Loucy (cell line): Measurements from ENCODE around the gene LRRC46.

ENCODE experiments used
- H2AFZ ChIP-seq: fragments of 200-600 bp; sonication (generic); 2 replicates; pipeline ENCODE4 v1.6.0; 2016; ENCODE audit warnings: antibody characterized with exemption, mild to moderate bottlenecking, low read length, moderate library complexity
- H3F3A ChIP-seq: fragments of 200-600 bp; 2 replicates; pipeline ENCODE4 v1.6.0; 2016; ENCODE audit warnings: antibody characterized with exemption, low read depth, mild to moderate bottlenecking
- H3K27me3 ChIP-seq: fragments of 200-600 bp; sonication (generic); 2 replicates; pipeline ENCODE4 v1.6.1; 2014; ENCODE audit warnings: low read length, mild to moderate bottlenecking; ENCODE audit not compliant: insufficient read depth, poor library complexity, severe bottlenecking
- H3K36me3 ChIP-seq: fragments of 200-600 bp; sonication (generic); 2 replicates; pipeline ENCODE4 v1.6.1; 2016; ENCODE audit warnings: low read length; ENCODE audit not compliant: insufficient read depth
- H3K4me1 ChIP-seq: fragments of 200-600 bp; sonication (generic); 2 replicates; pipeline ENCODE4 v1.5.1; 2014; ENCODE audit warnings: low read length, mild to moderate bottlenecking; ENCODE audit not compliant: insufficient read depth, poor library complexity, severe bottlenecking
- H3K4me2 ChIP-seq: fragments of 200-600 bp; sonication (generic); 2 replicates; pipeline ENCODE4 v1.6.0; 2014; ENCODE audit warnings: antibody characterized with exemption, low read length, low read depth, mild to moderate bottlenecking; ENCODE audit not compliant: poor library complexity, severe bottlenecking
- H3K4me3 ChIP-seq: fragments of 200-600 bp; sonication (generic); 2 replicates; pipeline ENCODE4 v1.5.1; 2014; ENCODE audit warnings: low read length, mild to moderate bottlenecking, mixed read lengths; ENCODE audit not compliant: poor library complexity, severe bottlenecking
- H3K79me2 ChIP-seq: fragments of 200-600 bp; sonication (generic); 2 replicates; pipeline ENCODE4 v1.6.1; 2014; ENCODE audit warnings: low read length; ENCODE audit not compliant: insufficient read depth
- H3K9ac ChIP-seq: fragments of 200-600 bp; sonication (generic); 2 replicates; pipeline ENCODE4 v1.6.0; 2014; ENCODE audit warnings: mild to moderate bottlenecking, low read depth, low read length, moderate library complexity; ENCODE audit not compliant: poor library complexity, severe bottlenecking
- H3K9me2 ChIP-seq: fragments of 200-600 bp; sonication (generic); replicated peaks from 2 replicates; pipeline ENCODE4 v1.6.1; 2016; ENCODE audit warnings: low read depth, low read length, mixed read lengths
- H3K9me3 ChIP-seq: fragments of 200-600 bp; sonication (generic); 2 replicates; pipeline ENCODE4 v1.6.1; 2014; ENCODE audit warnings: mild to moderate bottlenecking, antibody characterized with exemption, low read length, low read depth; ENCODE audit not compliant: insufficient read depth
- H4K20me1 ChIP-seq: fragments of 200-600 bp; sonication (generic); 2 replicates; pipeline ENCODE4 v1.6.0; 2014; ENCODE audit warnings: antibody characterized with exemption, low read length, mild to moderate bottlenecking; ENCODE audit not compliant: insufficient read depth, poor library complexity, severe bottlenecking
- EZH2phosphoT487 ChIP-seq: fragments of 200-600 bp; IDR thresholded peaks from 2 replicates; pipeline ENCODE4 v1.6.1; 2018; ENCODE audit warnings: antibody characterized with exemption, mild to moderate bottlenecking, moderate library complexity, borderline replicate concordance
- TF ChIP-seq, protein P1 (sequence below): fragments of 200-600 bp; sonication (generic); conservative IDR thresholded peaks from 2 replicates; pipeline ENCODE4 v1.5.1; 2014; ENCODE audit warnings: mild to moderate bottlenecking, antibody characterized with exemption, low read length

Gene LRRC46

DNA sequence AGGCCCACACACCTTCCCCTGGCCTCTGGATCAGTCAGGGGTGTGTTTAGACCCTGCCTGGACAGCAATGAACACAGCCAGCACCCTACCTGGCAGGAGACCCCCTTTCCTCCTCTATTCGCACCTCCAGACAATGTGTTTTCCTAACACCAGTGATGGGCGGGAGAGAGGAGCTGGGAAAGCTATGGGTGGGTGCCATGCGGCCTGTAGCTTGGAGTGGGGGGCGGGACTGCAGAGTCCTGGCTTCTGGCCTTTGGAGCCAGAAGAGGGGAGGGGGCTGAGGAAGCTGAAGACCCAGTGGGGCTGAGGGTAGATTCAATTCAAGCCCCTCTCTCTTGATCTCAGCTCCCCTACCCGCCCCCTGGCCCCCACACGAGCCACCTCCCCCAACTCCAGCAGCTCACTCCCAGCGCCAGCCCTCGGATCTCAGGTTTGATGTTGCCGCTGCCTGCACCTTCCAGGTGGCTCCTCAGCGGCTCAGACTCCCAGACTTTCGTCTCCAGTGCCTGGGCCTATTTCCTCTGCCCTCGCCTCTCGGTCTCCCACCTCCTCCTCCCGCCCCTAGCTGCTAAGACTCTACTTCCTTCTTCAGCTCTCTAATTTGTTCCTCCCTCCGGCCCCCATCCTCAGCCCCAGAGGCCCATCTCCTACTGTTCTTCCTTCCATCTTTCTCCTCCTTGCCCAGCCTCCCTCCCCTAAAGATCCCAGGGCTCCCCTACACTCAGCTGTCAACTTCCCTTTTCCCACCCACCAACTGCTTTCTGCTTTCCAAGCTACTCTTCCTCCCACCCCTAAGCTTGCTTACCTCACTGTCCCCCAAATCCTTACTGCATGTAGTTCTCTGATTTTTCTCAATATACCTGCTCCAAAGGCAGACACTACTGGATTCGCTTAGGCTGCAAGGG lies 26.3 kb downstream of the LRRC46 start:
- Histone ChIP-seq H3K4me3 (no peak overlapping the region), H2AFZ (no peak overlapping the region), H3F3A (no peaks in the 10 kb centered on the region), H3K4me1 (no peaks in the 10 kb centered on the region), H3K27me3 (peaks cover 7% of the 10 kb centered on the region), H4K20me1 (no peaks in the 10 kb centered on the region), H3K9me2 (no peaks in the 10 kb centered on the region), H3K79me2 (no peaks in the 10 kb centered on the region), H3K9me3 (no peaks in the 10 kb centered on the region), H3K4me2 (no peak overlapping the region), H3K36me3 (no peaks in the 10 kb centered on the region), H3K9ac (no peak overlapping the region)
- no peak for TF ChIP-seq EZH2phosphoT487
- TF ChIP-seq, protein P1, sequence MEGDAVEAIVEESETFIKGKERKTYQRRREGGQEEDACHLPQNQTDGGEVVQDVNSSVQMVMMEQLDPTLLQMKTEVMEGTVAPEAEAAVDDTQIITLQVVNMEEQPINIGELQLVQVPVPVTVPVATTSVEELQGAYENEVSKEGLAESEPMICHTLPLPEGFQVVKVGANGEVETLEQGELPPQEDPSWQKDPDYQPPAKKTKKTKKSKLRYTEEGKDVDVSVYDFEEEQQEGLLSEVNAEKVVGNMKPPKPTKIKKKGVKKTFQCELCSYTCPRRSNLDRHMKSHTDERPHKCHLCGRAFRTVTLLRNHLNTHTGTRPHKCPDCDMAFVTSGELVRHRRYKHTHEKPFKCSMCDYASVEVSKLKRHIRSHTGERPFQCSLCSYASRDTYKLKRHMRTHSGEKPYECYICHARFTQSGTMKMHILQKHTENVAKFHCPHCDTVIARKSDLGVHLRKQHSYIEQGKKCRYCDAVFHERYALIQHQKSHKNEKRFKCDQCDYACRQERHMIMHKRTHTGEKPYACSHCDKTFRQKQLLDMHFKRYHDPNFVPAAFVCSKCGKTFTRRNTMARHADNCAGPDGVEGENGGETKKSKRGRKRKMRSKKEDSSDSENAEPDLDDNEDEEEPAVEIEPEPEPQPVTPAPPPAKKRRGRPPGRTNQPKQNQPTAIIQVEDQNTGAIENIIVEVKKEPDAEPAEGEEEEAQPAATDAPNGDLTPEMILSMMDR: no peak

DNA sequence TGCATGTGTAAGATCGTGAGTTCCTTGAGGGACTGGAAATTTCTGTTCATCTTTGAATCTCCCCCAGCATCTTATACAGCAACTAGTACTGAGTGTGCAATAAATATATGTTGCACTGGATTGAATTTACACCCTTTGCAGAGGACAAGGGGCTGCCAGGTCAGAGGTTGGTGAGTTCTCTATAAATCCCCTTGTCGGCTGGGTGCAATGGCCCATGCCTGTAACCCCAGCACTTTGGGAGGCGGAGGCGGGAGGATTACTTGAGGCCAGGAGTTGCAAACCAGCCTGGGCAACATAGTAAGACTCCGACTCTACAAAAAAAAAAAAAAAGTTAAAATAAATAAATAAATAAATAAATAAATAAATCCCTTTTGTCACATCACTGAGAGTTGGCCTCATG lies 28.9 kb downstream of the LRRC46 start:
- no peaks in the 10 kb centered on the region for H3K4me1 ChIP-seq

DNA sequence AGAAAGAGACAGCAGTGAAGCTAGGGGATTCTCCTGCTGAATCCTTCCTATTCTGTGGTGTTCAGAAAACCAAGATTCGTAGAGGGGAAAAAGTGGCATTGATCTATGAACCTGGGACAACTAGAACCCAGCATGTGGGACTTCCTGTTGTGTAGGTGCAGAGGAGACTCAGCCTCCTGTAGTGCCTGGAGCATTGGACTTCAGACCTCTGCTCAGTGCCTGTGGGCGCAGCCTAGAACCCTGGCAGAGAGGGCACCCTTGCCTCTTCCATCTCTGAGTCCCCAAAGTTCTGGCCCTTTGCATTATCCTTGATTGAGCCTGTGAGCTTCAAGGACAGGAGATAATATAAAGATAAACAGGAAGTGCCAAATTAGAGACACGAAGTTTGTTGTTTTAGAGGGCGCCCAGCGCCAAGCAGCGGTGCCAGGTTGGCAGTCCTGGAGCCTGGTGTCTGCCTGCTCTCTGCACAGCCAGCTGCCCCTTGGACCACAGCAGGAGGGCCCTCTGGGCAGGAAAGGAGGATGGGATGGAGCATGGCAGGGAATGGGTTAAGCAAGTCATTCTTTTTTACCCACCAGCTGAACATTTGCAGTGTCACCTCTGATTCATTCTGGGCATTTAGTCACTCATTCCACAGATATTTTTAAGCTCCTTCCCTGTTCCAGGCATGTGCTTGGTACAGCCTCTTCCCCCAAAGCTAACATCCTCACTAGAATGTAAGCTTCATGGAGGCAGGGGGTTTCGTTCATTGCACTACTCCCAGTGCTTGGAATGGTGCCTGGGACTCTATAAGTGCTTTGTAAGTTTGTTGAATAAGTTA lies 31.4 kb downstream of the LRRC46 start:
- no peaks in the 10 kb centered on the region for H3K27me3 ChIP-seq
- H3K9ac ChIP-seq: no peak overlapping the region
- TF ChIP-seq, protein P1: no peak
- TF ChIP-seq EZH2phosphoT487: no peak
- H3K36me3 ChIP-seq: no peaks in the 10 kb centered on the region
- no peaks in the 10 kb centered on the region for H3F3A ChIP-seq
- H3K79me2 ChIP-seq: no peaks in the 10 kb centered on the region
- H3K4me2 ChIP-seq: no peak overlapping the region
- H3K4me3 ChIP-seq: no peak overlapping the region
- H3K4me1 ChIP-seq: no peaks in the 10 kb centered on the region
- H4K20me1 ChIP-seq: no peaks in the 10 kb centered on the region
- no peaks in the 10 kb centered on the region for H3K9me2 ChIP-seq
- no peaks in the 10 kb centered on the region for H3K9me3 ChIP-seq
- H2AFZ ChIP-seq: no peak overlapping the region

More for the DNA sequence above, 28.9 kb downstream of the LRRC46 start:
- Histone ChIP-seq H3K4me2 (no peak overlapping the region), H3K9me2 (no peaks in the 10 kb centered on the region), H3K79me2 (no peaks in the 10 kb centered on the region), H4K20me1 (no peaks in the 10 kb centered on the region), H3K9ac (no peak overlapping the region), H3K27me3 (no peaks in the 10 kb centered on the region), H3K9me3 (no peaks in the 10 kb centered on the region), H3K36me3 (no peaks in the 10 kb centered on the region), H3K4me3 (no peak overlapping the region), H3F3A (no peaks in the 10 kb centered on the region), H2AFZ (no peak overlapping the region)
- no peak for TF ChIP-seq EZH2phosphoT487
- TF ChIP-seq, protein P1: no peak
